GM12801 (cell line): ENCODE data around the gene BLCAP.

ENCODE experiments used
- CTCF ChIP-seq: IDR thresholded peaks from one replicate; pipeline ENCODE4 v1.5.1; 2011; ENCODE audit warnings: control low read depth; ENCODE audit not compliant: insufficient read length; ENCODE audit errors: extremely low read depth

The BLCAP gene

GRCh38 chr20:37529968-37530600, 2.4 kb upstream of the BLCAP start:
- no peak for TF ChIP-seq CTCF

- TF ChIP-seq CTCF: no peak
Observed at GRCh38 chr20:37529214-37529967, 1.7 kb upstream of the BLCAP start.

- TF ChIP-seq CTCF: no peak
Observed at GRCh38 chr20:37528446-37529213, 954 bp upstream of the BLCAP start.

- no peak for TF ChIP-seq CTCF
Observed at GRCh38 chr20:37526839-37527637, 638 bp downstream of the BLCAP start.

- TF ChIP-seq CTCF: no peak
Observed at GRCh38 chr20:37526238-37526838, 1.3 kb downstream of the BLCAP start.

- TF ChIP-seq CTCF: no peak
Observed at GRCh38 chr20:37525810-37526209, 1.9 kb downstream of the BLCAP start.
